Natural killer cell (primary cell): ENCODE measurements around the gene TEX51. TPM values are rescaled to one million over a fixed set of nuclear protein-coding genes. Genes with fewer than 3 reads are reported as not detected.

Source experiments
- ATAC-seq, 3 donors: fragments of 150-1000 bp in 2 of 3; fragments of 200-7000 bp in 1 of 3; cut with Tn5 transposase; 1 replicate in 1 of 3; 2 replicates in 2 of 3; pipeline ENCODE4 v1.10.0; 2021; ENCODE audit warnings: mild to moderate bottlenecking in 2 of 3, moderate library complexity in 2 of 3
- DNase-seq, 2 donors: peaks; one replicate each; pipeline versions ENCODE4 v3.0.0 to v3.0.0-alpha.2; 2013 to 2021; ENCODE audit warnings: mixed read lengths in 1 of 2
- H3K27ac ChIP-seq: one replicate; pipeline ENCODE4 v1.5.1; 2013; ENCODE audit warnings: mild to moderate bottlenecking, low read length
- H3K27me3 ChIP-seq: one replicate; pipeline ENCODE4 v1.6.1; 2013; ENCODE audit warnings: low read length; ENCODE audit not compliant: control insufficient read depth, insufficient read depth
- H3K36me3 ChIP-seq: one replicate; pipeline ENCODE4 v1.6.1; 2013; ENCODE audit warnings: low read length; ENCODE audit not compliant: control insufficient read depth, insufficient read depth
- H3K4me1 ChIP-seq: one replicate; pipeline ENCODE4 v1.6.1; 2013; ENCODE audit warnings: low read length; ENCODE audit not compliant: control insufficient read depth, insufficient read depth
- H3K4me3 ChIP-seq: one replicate; pipeline ENCODE4 v1.5.1; 2013; ENCODE audit warnings: low read length
- H3K9me3 ChIP-seq: one replicate; pipeline ENCODE4 v1.6.1; 2013; ENCODE audit warnings: low read length; ENCODE audit not compliant: control insufficient read depth, insufficient read depth
- H3K27ac Mint-ChIP-seq, 2 donors: one replicate each; pipeline ENCODE4 v1.8.0; 2022; ENCODE audit warnings: mild to moderate bottlenecking in 2 of 2, mixed read lengths in 2 of 2, moderate library complexity in 1 of 2
- H3K27me3 Mint-ChIP-seq, 2 donors: one replicate each; pipeline ENCODE4 v1.8.0; 2022; ENCODE audit warnings: low read depth in 2 of 2, mixed read lengths in 2 of 2
- H3K36me3 Mint-ChIP-seq: one replicate; pipeline ENCODE4 v1.8.0; 2022; ENCODE audit warnings: mixed read lengths
- H3K4me1 Mint-ChIP-seq, 2 donors: one replicate each; pipeline ENCODE4 v1.8.0; 2022; ENCODE audit warnings: mixed read lengths in 2 of 2
- H3K4me3 Mint-ChIP-seq: one replicate; pipeline ENCODE4 v1.8.0; 2022; ENCODE audit warnings: mild to moderate bottlenecking, moderate library complexity, mixed read lengths
- H3K9me3 Mint-ChIP-seq, 2 donors: one replicate each; pipeline ENCODE4 v1.8.0; 2022; ENCODE audit warnings: mixed read lengths in 2 of 2
- WGBS: methylation state at CpG from one replicate; pipeline ENCODE4 v1.1.7; 2013; ENCODE audit warnings: missing lambda C conversion rate; ENCODE audit not compliant: insufficient coverage; 5-methylcytosine and 5-hydroxymethylcytosine counted together
- intact Hi-C: fragments of 100-400 bp; cut with micrococcal nuclease; formaldehyde crosslinking; loops from one replicate; pipeline ENCODE4 v1.14.2; 2022
- total RNA-seq, 4 donors: library from RNA; stranded (reverse); fragments of 120-200 nt in 1 of 4; gene quantifications; one replicate each; pipeline versions ENCODE4 v1.2.3 to v1.2.4, GENCODE V29; 2013 to 2022
- TF ChIP-seq, protein P1 (sequence below): fragments of 200-600 bp; IDR thresholded peaks from one replicate; pipeline ENCODE4 v1.8.0; 2022; ENCODE audit warnings: antibody characterized with exemption

Gene TEX51
- total RNA-seq, 3 donors from 2014 or later (not counting 1 experiment from before 2014, with no cell fraction given), result not detected

- no peak overlapping the region for H3K27ac Mint-ChIP-seq
- no peak overlapping the region for H3K4me3 Mint-ChIP-seq
- H3K36me3 Mint-ChIP-seq, result no peaks in the 10 kb centered on the region
- no peaks in the 10 kb centered on the region for H3K9me3 Mint-ChIP-seq
- DNase-seq (no peak), ATAC-seq (no peak)
- no peaks in the 10 kb centered on the region for H3K9me3 ChIP-seq
- WGBS, result 19% methylated on average over 1 of the region's 1 CpG
- H3K4me1 ChIP-seq, result no peaks in the 10 kb centered on the region
- no peak overlapping the region for H3K27ac ChIP-seq
- intact Hi-C loops, result no loop called here
- TF ChIP-seq, protein P1, sequence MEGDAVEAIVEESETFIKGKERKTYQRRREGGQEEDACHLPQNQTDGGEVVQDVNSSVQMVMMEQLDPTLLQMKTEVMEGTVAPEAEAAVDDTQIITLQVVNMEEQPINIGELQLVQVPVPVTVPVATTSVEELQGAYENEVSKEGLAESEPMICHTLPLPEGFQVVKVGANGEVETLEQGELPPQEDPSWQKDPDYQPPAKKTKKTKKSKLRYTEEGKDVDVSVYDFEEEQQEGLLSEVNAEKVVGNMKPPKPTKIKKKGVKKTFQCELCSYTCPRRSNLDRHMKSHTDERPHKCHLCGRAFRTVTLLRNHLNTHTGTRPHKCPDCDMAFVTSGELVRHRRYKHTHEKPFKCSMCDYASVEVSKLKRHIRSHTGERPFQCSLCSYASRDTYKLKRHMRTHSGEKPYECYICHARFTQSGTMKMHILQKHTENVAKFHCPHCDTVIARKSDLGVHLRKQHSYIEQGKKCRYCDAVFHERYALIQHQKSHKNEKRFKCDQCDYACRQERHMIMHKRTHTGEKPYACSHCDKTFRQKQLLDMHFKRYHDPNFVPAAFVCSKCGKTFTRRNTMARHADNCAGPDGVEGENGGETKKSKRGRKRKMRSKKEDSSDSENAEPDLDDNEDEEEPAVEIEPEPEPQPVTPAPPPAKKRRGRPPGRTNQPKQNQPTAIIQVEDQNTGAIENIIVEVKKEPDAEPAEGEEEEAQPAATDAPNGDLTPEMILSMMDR, result no peak
- no peaks in the 10 kb centered on the region for H3K4me1 Mint-ChIP-seq
- no peak overlapping the region for H3K4me3 ChIP-seq
- no peaks in the 10 kb centered on the region for H3K27me3 ChIP-seq
- no peaks in the 10 kb centered on the region for H3K36me3 ChIP-seq
- H3K27me3 Mint-ChIP-seq, result no peaks in the 10 kb centered on the region
These were observed 11.9 kb downstream of the TEX51 start for GRCh38 chr2:126910637-126911036.

DNA sequence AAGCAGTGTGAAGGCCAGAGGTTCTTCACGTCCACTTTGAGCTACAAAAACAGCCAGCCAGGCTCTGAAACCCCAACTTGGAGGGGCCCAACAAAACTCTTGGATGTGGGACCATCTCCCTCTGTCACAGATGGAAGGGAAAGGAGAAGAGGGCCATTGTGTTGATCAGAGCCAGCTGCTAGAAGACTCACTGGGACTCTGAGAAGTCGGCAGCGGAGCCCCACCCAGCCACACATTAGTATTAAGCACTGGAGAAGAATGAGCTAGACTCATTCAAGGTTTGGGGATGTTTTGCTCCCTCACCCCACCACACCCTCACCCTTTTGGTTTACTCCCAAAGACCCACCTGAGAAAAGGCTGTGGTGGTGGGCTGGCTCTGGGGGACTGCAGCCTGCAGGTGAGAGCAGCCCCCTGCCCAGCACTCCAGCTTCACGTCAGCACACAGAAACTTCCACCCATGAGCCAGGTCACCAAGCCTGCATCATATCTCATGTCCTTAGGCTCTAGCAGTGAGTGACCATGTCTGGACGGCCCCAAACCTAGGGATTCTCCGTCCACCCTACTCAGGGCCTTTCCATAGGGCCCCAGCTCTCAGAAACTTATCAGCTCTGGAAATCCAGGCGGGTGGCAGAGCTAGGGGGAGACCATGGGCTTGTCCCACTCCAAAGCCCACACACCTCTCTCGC, 12.6 kb downstream of the TEX51 start:
- TF ChIP-seq, protein P1, result no peak
- Mint-ChIP-seq H3K27ac (no peak overlapping the region), H3K9me3 (no peaks in the 10 kb centered on the region), H3K4me3 (no peak overlapping the region), H3K4me1 (no peaks in the 10 kb centered on the region), H3K27me3 (no peaks in the 10 kb centered on the region), H3K36me3 (no peaks in the 10 kb centered on the region)
- DNase-seq, result no peak
- Histone ChIP-seq H3K27ac (no peak overlapping the region), H3K36me3 (no peaks in the 10 kb centered on the region), H3K9me3 (no peaks in the 10 kb centered on the region), H3K4me3 (no peak overlapping the region), H3K27me3 (no peaks in the 10 kb centered on the region), H3K4me1 (no peaks in the 10 kb centered on the region)
- WGBS, result 77% methylated on average over 6 of the region's 8 CpGs
- intact Hi-C loops, result no loop called here
- ATAC-seq, result no peak

GRCh38 chr2:126912201-126912600, 13.5 kb downstream of the TEX51 start:
- ATAC-seq, result no peak

More at GRCh38 chr2:126912201-126912600, 13.5 kb downstream of the TEX51 start:
- Mint-ChIP-seq H3K9me3 (no peaks in the 10 kb centered on the region), H3K27me3 (no peaks in the 10 kb centered on the region), H3K27ac (no peak overlapping the region), H3K4me1 (no peaks in the 10 kb centered on the region), H3K4me3 (no peak overlapping the region), H3K36me3 (no peaks in the 10 kb centered on the region)
- TF ChIP-seq, protein P1, result no peak
- WGBS, result 88% methylated on average over 7 of the region's 7 CpGs
- intact Hi-C loops, result no loop called here
- Histone ChIP-seq H3K27ac (no peak overlapping the region), H3K4me1 (no peaks in the 10 kb centered on the region), H3K27me3 (no peaks in the 10 kb centered on the region), H3K4me3 (no peak overlapping the region), H3K9me3 (no peaks in the 10 kb centered on the region), H3K36me3 (no peaks in the 10 kb centered on the region)
- DNase-seq, result no peak
